ENCODE results near the gene CTCFL. TPM values are rescaled to one million over a fixed set of nuclear protein-coding genes. Genes with fewer than 3 reads are reported as not detected.

Gene CTCFL
- total and polyA plus RNA-seq, 2 of the 8 experiments (the other 6 are each of a cell fraction or from before 2014, with no cell fraction given): 0.30 to 0.80 TPM

DNA sequence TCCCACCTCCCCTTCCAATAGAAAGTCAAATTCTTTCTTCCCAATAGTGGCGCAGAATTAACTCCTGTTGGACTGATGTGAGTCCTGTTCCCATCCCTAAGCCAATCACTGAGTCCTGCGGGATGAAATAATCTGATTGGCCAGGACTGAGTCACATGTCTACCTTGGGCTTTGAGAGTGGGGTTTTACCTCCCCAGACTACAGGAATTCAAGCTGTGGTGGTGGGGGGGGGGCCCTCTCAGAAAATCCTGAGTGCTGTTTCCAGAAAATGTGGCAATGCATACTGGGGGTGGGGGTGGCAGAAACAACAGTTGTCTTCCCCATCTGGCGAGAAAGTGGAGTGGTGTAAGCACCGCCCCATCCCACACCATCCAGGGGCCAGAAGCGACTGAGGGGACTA, 65.7 kb downstream of the CTCFL start:
- WGBS, 2 experiments (ENCODE audit: extremely low coverage in 1 of 2, insufficient coverage in 1 of 2, insufficient read length in 1 of 2, insufficient replicate concordance in 2 of 2, low coverage in 1 of 2, low lambda C conversion rate in 2 of 2, missing lambda C conversion rate in 1 of 2): 82% methylated on average over 5 of the region's 5 CpGs; no CpG with 5 or more reads in 1 of the 2 experiments
- Histone ChIP-seq H3K27ac (ENCODE audit: low read depth, low read length) (no peak overlapping the region), H3K27me3 (replicated peaks in 1 of 4; ENCODE audit: control insufficient read depth in 3 of 4, extremely low read depth in 1 of 4, insufficient read depth in 3 of 4, low read length in 3 of 4) (no peaks in the 10 kb centered on the region), H3K4me2 (ENCODE audit: insufficient read depth in 1 of 2, low read depth in 2 of 2, low read length in 2 of 2) (no peak overlapping the region), H3K23ac (ENCODE audit: insufficient read length) (no peak overlapping the region), H4K20me1 (replicated peaks in 1 of 2; ENCODE audit: control insufficient read depth in 1 of 2, insufficient read depth in 2 of 2, low read length in 2 of 2) (no peaks in the 10 kb centered on the region), H4K5ac (ENCODE audit: insufficient read length, low read depth, low read length) (no peak overlapping the region), H2BK5ac (ENCODE audit: low read depth, low read length) (no peak overlapping the region), H3K9ac (replicated peaks in 1 of 4; ENCODE audit: extremely low read depth in 1 of 4, low read depth in 3 of 4, low read length in 3 of 4) (no peak overlapping the region), H4K91ac (replicated peaks; ENCODE audit: insufficient read length, low read length) (no peak overlapping the region), H3K4me1 (replicated peaks in 1 of 4; ENCODE audit: control insufficient read depth in 3 of 4, insufficient read depth in 4 of 4, low read length in 3 of 4) (peaks cover 0 to 2% (median 0%) of the 10 kb centered on the region in 4 experiments; a peak in 1 of 7 replicates), H3K79me1 (ENCODE audit: low read depth, low read length) (no peaks in the 10 kb centered on the region), H3K79me2 (ENCODE audit: control insufficient read depth in 1 of 2, insufficient read depth in 2 of 2, low read length in 2 of 2) (no peaks in the 10 kb centered on the region), H3K56ac (replicated peaks; ENCODE audit: insufficient read length, low read depth, low read length) (no peak overlapping the region), H3K4me3 (ENCODE audit: extremely low read depth in 1 of 4, insufficient read depth in 2 of 4, low read depth in 3 of 4, low read length in 4 of 4) (no peak overlapping the region), H3K36me3 (ENCODE audit: control insufficient read depth in 2 of 4, insufficient read depth in 4 of 4, low read length in 3 of 4) (no peaks in the 10 kb centered on the region), H3K14ac (ENCODE audit: insufficient read length) (no peak overlapping the region), H3K23me2 (ENCODE audit: low read depth, low read length) (no peaks in the 10 kb centered on the region), H2AK5ac (ENCODE audit: low read depth, low read length) (no peak overlapping the region), H2AFZ (ENCODE audit: low read length) (no peak overlapping the region), H3K18ac (ENCODE audit: extremely low read depth, low read length) (no peak overlapping the region), H2BK12ac (ENCODE audit: low read depth, low read length) (no peak overlapping the region), H4K8ac (ENCODE audit: extremely low read depth, insufficient read depth, low read length) (no peak overlapping the region), H2BK15ac (ENCODE audit: low read length) (no peak overlapping the region), H3K4ac (replicated peaks; ENCODE audit: insufficient read length, low read depth, low read length) (no peak overlapping the region), H3K9me3 (ENCODE audit: insufficient read depth in 2 of 2, low read depth in 1 of 2, low read length in 1 of 2) (no peaks in the 10 kb centered on the region; a peak in 1 of 4 replicates), H2BK20ac (ENCODE audit: low read length) (no peak overlapping the region), H2BK120ac (replicated peaks; ENCODE audit: low read depth, low read length) (no peak overlapping the region)
- DNase-seq (ENCODE audit: low read depth in 1 of 2, low spot score in 2 of 2) (no peak), FAIRE-seq (no peak)
- ChIA-PET CTCF (ENCODE audit: partially characterized antibody) (interaction anchor here (1.2 to 1.7 kb wide), 2 partner anchors 14 to 36 kb away, joined by 3 to 6 read pairs; no protein-coding TSS in a partner anchor), POLR2A (ENCODE audit: partially characterized antibody) (interaction anchor here (0.6 to 1.0 kb wide), 2 partner anchors 9 to 23 kb away, joined by 3 to 4 read pairs; no protein-coding TSS in a partner anchor)
- TF ChIP-seq NRF1 (IDR thresholded peaks at IDR 0.05; ENCODE audit: low read depth, low read length): no peak

All from H1 (cell line).